H9 (cell line): ENCODE results near the gene EGLN1. TPM values are rescaled to one million over a fixed set of nuclear protein-coding genes. Genes with fewer than 3 reads are reported as not detected.

Experiments
- DNase-seq: peaks from one replicate; pipeline ENCODE4 v3.0.0-alpha.2; 2017
- H2AFZ ChIP-seq: one replicate; pipeline ENCODE4 v1.6.1; 2013; ENCODE audit warnings: mild to moderate bottlenecking, low read length, control low read depth, moderate library complexity
- H2AK5ac ChIP-seq: 2 replicates; pipeline ENCODE4 v1.6.1; 2013; ENCODE audit warnings: low read length, control low read depth, mixed read lengths; ENCODE audit not compliant: insufficient read length
- H2BK120ac ChIP-seq: one replicate; pipeline ENCODE4 v1.6.1; 2013; ENCODE audit warnings: low read depth, mild to moderate bottlenecking, low read length, control low read depth, inconsistent platforms; ENCODE audit not compliant: poor library complexity, severe bottlenecking
- H2BK12ac ChIP-seq: 2 replicates; pipeline ENCODE4 v1.6.1; 2013; ENCODE audit warnings: low read length, control low read depth, mixed read lengths, low read depth; ENCODE audit not compliant: insufficient read length
- H2BK15ac ChIP-seq: 2 replicates; pipeline ENCODE4 v1.6.1; 2013; ENCODE audit warnings: low read depth, low read length, control low read depth
- H2BK20ac ChIP-seq: one replicate; pipeline ENCODE4 v1.6.1; 2013; ENCODE audit warnings: low read depth, mild to moderate bottlenecking, low read length, control low read depth, inconsistent platforms; ENCODE audit not compliant: poor library complexity, severe bottlenecking
- H2BK5ac ChIP-seq: 2 replicates; pipeline ENCODE4 v1.6.1; 2013; ENCODE audit warnings: low read length, control low read depth, mixed read lengths; ENCODE audit not compliant: insufficient read length
- H3K14ac ChIP-seq: 2 replicates; pipeline ENCODE4 v1.6.1; 2013; ENCODE audit warnings: low read length, control low read depth; ENCODE audit not compliant: insufficient read depth
- H3K18ac ChIP-seq: 2 replicates; pipeline ENCODE4 v1.6.1; 2013; ENCODE audit warnings: low read depth, mild to moderate bottlenecking, mixed read lengths, low read length, control low read depth; ENCODE audit not compliant: insufficient read length
- H3K23ac ChIP-seq: 2 replicates; pipeline ENCODE4 v1.6.1; 2013; ENCODE audit warnings: low read length, control low read depth, mixed read lengths, low read depth; ENCODE audit not compliant: insufficient read length
- H3K23me2 ChIP-seq: 2 replicates; pipeline ENCODE4 v1.6.1; 2013; ENCODE audit warnings: low read depth, mild to moderate bottlenecking, mixed read lengths, low read length, control low read depth; ENCODE audit not compliant: insufficient read length, poor library complexity, severe bottlenecking
- H3K27ac ChIP-seq: 2 replicates; pipeline ENCODE4 v1.5.1; 2013; ENCODE audit warnings: low read length, control low read depth, mixed read lengths, low read depth; ENCODE audit not compliant: insufficient read length
- H3K27me3 ChIP-seq: 2 replicates; pipeline ENCODE4 v1.6.1; 2013; ENCODE audit warnings: low read length, control low read depth, inconsistent platforms; ENCODE audit not compliant: insufficient read depth
- H3K4ac ChIP-seq: 2 replicates; pipeline ENCODE4 v1.6.1; 2013; ENCODE audit warnings: low read depth, mild to moderate bottlenecking, control low read depth, inconsistent platforms, low read length, moderate library complexity
- H3K4me1 ChIP-seq: 2 replicates; pipeline ENCODE4 v1.6.1; 2013; ENCODE audit warnings: low read length, control low read depth, inconsistent platforms; ENCODE audit not compliant: insufficient read depth
- H3K4me2 ChIP-seq: 2 replicates; pipeline ENCODE4 v1.6.1; 2013; ENCODE audit warnings: low read length, control low read depth, mixed read lengths; ENCODE audit not compliant: insufficient read length, insufficient read depth
- H3K56ac ChIP-seq: 2 replicates; pipeline ENCODE4 v1.6.1; 2013; ENCODE audit warnings: low read depth, mild to moderate bottlenecking, mixed read lengths, low read length, control low read depth; ENCODE audit not compliant: insufficient read length
- H3K79me1 ChIP-seq: 2 replicates; pipeline ENCODE4 v1.6.1; 2013; ENCODE audit warnings: low read depth, mild to moderate bottlenecking, moderate library complexity, low read length, control low read depth, inconsistent platforms; ENCODE audit not compliant: insufficient read depth, poor library complexity, severe bottlenecking
- H3K79me2 ChIP-seq: 2 replicates; pipeline ENCODE4 v1.6.1; 2013; ENCODE audit warnings: low read length, control low read depth, inconsistent platforms; ENCODE audit not compliant: insufficient read depth
- H3K9ac ChIP-seq: 2 replicates; pipeline ENCODE4 v1.6.1; 2013; ENCODE audit warnings: low read length, control low read depth, mixed read lengths; ENCODE audit not compliant: insufficient read length; ENCODE audit errors: extremely low read depth
- H3K9me3 ChIP-seq: one replicate; pipeline ENCODE4 v1.6.1; 2013; ENCODE audit warnings: low read depth, low read length, inconsistent platforms; ENCODE audit not compliant: control insufficient read depth
- H3T11ph ChIP-seq: one replicate; pipeline ENCODE4 v1.6.1; 2013; ENCODE audit warnings: mild to moderate bottlenecking, low read length, control low read depth, inconsistent platforms
- H4K20me1 ChIP-seq: one replicate; pipeline ENCODE4 v1.6.1; 2013; ENCODE audit not compliant: control insufficient read depth, insufficient read length, insufficient read depth
- H4K5ac ChIP-seq: 2 replicates; pipeline ENCODE4 v1.6.1; 2013; ENCODE audit warnings: low read depth, mild to moderate bottlenecking, mixed read lengths, low read length, control low read depth; ENCODE audit not compliant: insufficient read length
- H4K8ac ChIP-seq: replicated peaks from 2 replicates; pipeline ENCODE4 v1.6.1; 2013; ENCODE audit warnings: low read length, control low read depth, mixed read lengths, low read depth; ENCODE audit not compliant: insufficient read length
- H4K91ac ChIP-seq: 2 replicates; pipeline ENCODE4 v1.6.1; 2013; ENCODE audit warnings: low read depth, mild to moderate bottlenecking, moderate library complexity, mixed read lengths, low read length, control low read depth; ENCODE audit not compliant: insufficient read length
- H3K27ac Mint-ChIP-seq, 3 experiments: 2 replicates in 2 of 3; 3 replicates in 1 of 3; pipeline ENCODE4 v1.8.0; 2020 to 2021; ENCODE audit warnings: mixed read lengths in 3 of 3, mild to moderate bottlenecking in 1 of 3, moderate library complexity in 1 of 3
- H3K27me3 Mint-ChIP-seq: 2 replicates; pipeline ENCODE4 v1.8.0; 2021; ENCODE audit warnings: low read depth, mild to moderate bottlenecking, moderate library complexity, mixed read lengths
- H3K36me3 Mint-ChIP-seq, 3 experiments: 2 replicates in 2 of 3; 3 replicates in 1 of 3; pipeline ENCODE4 v1.8.0; 2020 to 2021; ENCODE audit warnings: low read depth in 3 of 3, mixed read lengths in 3 of 3; ENCODE audit not compliant: insufficient read depth in 1 of 3
- H3K4me1 Mint-ChIP-seq, 2 experiments: 2 replicates each; pipeline ENCODE4 v1.8.0; 2020; ENCODE audit warnings: mixed read lengths in 2 of 2
- H3K4me3 Mint-ChIP-seq, 2 experiments: 2 replicates in 1 of 2; 3 replicates in 1 of 2; pipeline ENCODE4 v1.8.0; 2020 to 2021; ENCODE audit warnings: mild to moderate bottlenecking in 2 of 2, mixed read lengths in 2 of 2, moderate library complexity in 1 of 2
- H3K9me3 Mint-ChIP-seq, 2 experiments: 2 replicates in 1 of 2; 3 replicates in 1 of 2; pipeline ENCODE4 v1.8.0; 2020; ENCODE audit warnings: mild to moderate bottlenecking in 2 of 2, mixed read lengths in 2 of 2, moderate library complexity in 1 of 2
- WGBS: extraction: QIAGEN DNeasy Blood & Tissue Kit; methylation state at CpG from one replicate; pipeline ENCODE4 v1.1.7; 2013; ENCODE audit warnings: missing lambda C conversion rate, low lambda C conversion rate, mixed read lengths; ENCODE audit not compliant: insufficient read length; ENCODE audit errors: extremely low coverage; 5-methylcytosine and 5-hydroxymethylcytosine counted together
- total RNA-seq: library from RNA; stranded (reverse); gene quantifications from 2 replicates; pipeline ENCODE4 v1.2.1, GENCODE V29; 2021
- TF ChIP-seq, protein P1 (sequence below): fragments of 200-600 bp; sonication (generic); conservative IDR thresholded peaks from 3 replicates; pipeline ENCODE4 v1.8.0; 2021; ENCODE audit warnings: antibody characterized with exemption, mild to moderate bottlenecking

The EGLN1 gene
- total RNA-seq, 1 experiment from 2014 or later = 8.4 TPM

DNA sequence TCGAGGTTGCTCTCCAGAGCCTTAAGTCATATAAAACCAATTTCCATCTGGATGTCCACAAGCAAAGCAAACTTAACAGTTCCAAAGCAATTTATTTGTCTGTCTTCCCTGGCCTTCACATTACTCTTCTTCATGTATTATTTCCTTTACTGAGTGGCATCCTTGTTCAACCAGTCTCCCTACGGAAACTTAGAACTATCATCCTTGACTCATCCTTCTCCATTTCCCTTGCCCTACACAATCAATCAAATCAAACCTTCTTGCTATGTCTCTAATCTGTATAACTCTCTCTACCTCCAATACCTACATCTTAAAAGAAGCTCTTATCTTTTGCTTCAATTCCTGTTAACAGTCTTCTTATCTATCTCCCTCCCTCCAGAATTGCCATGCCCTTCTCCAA lies 25.4 kb downstream of the EGLN1 start:
- no peak overlapping the region for H3K4me2 ChIP-seq
- H2AFZ ChIP-seq = no peak overlapping the region
- H2BK20ac ChIP-seq = no peak overlapping the region
- no peaks in the 10 kb centered on the region for H3K27me3 ChIP-seq
- no peak overlapping the region for H2AK5ac ChIP-seq
- no peaks in the 10 kb centered on the region for H3K9me3 ChIP-seq
- H3K18ac ChIP-seq = no peak overlapping the region
- H3K4ac ChIP-seq = no peak overlapping the region
- H3T11ph ChIP-seq = no peak overlapping the region
- H3K9ac ChIP-seq = no peak overlapping the region
- Mint-ChIP-seq H3K4me3 (no peak overlapping the region), H3K9me3 (no peaks in the 10 kb centered on the region), H3K27ac (no peak overlapping the region), H3K27me3 (no peaks in the 10 kb centered on the region), H3K4me1 (peaks cover 7 to 10% of the 10 kb centered on the region in 2 experiments; a peak in 3 of 4 replicates), H3K36me3 (no peaks in the 10 kb centered on the region)
- no peak overlapping the region for H2BK5ac ChIP-seq
- no peak overlapping the region for H2BK120ac ChIP-seq
- H4K91ac ChIP-seq = no peak overlapping the region
- H3K79me2 ChIP-seq = no peaks in the 10 kb centered on the region
- no peak overlapping the region for H4K5ac ChIP-seq
- no peaks in the 10 kb centered on the region for H3K79me1 ChIP-seq
- H3K27ac ChIP-seq = no peak overlapping the region
- H3K4me1 ChIP-seq = peaks cover 7% of the 10 kb centered on the region; the same call in 1 of the 2 replicates
- DNase-seq = no peak
- WGBS = no CpG with 5 or more reads among the region's 2 CpGs
- no peak overlapping the region for H2BK15ac ChIP-seq
- TF ChIP-seq, protein P1, sequence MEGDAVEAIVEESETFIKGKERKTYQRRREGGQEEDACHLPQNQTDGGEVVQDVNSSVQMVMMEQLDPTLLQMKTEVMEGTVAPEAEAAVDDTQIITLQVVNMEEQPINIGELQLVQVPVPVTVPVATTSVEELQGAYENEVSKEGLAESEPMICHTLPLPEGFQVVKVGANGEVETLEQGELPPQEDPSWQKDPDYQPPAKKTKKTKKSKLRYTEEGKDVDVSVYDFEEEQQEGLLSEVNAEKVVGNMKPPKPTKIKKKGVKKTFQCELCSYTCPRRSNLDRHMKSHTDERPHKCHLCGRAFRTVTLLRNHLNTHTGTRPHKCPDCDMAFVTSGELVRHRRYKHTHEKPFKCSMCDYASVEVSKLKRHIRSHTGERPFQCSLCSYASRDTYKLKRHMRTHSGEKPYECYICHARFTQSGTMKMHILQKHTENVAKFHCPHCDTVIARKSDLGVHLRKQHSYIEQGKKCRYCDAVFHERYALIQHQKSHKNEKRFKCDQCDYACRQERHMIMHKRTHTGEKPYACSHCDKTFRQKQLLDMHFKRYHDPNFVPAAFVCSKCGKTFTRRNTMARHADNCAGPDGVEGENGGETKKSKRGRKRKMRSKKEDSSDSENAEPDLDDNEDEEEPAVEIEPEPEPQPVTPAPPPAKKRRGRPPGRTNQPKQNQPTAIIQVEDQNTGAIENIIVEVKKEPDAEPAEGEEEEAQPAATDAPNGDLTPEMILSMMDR = no peak
- H3K23ac ChIP-seq = no peak overlapping the region
- no peak overlapping the region for H3K56ac ChIP-seq
- no peaks in the 10 kb centered on the region for H4K20me1 ChIP-seq
- no peak overlapping the region for H3K14ac ChIP-seq
- no peaks in the 10 kb centered on the region for H3K23me2 ChIP-seq
- no peak overlapping the region for H2BK12ac ChIP-seq
- H4K8ac ChIP-seq = no peak overlapping the region
